ENCODE results near the gene SLC39A3.
A peak's percentile ranks its signal among the peaks of the same experiment; 100 is the strongest.
"Not testable (repeated sequence)": the region's sequence is repeated elsewhere in the genome, so short reads cannot be mapped to it uniquely, and the experiment has no call there.

SLC39A3 gene

DNA sequence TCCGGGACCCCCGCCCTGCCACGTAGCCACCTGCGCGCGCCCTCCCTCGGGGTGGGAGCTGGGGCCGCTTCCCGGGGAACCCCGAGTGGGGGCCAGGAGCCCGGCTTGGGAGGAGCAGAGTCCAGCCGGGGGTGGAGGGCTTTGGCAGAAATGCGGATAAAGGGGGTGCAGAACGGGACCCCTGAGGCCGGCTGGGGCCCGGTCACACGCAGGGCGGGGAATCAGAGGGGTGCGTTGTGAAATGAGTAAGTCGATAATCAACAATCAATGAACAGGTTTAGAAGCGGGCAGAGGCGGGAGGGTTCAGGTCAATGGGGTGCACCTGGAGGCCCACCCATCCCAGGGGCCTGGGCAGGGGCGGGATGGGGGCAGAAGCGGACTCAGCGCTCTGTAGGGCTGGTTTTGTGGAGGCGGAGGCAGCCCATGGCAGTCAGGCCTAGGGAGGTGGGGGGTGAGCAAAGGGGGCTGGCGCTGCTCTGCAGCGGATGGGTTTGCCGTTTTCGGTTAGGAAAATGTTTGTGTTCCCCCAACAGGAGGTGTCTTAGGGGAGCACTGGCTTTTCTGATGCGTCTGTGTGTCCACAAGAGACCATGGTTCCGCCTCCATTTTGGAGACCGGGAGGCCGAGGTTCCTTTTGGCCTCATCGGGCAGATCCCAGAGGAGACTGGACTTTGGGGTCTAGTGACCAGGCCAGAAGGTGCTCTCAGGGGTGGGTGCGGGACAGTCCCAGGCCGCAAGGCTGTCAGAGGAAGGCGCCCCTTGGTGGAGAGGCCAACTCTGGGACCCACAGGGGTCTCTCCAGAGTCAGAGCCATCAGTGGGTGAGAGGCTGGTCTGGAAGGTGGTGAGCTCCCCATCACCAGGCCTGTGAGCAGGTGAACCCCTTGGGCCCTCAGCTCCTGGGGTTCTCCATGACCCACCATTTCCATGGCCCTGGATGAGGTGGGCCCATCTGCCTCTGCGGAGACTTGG lies 18.0 kb downstream of the SLC39A3 start:
- DNase-seq: no peak

- no peak for DNase-seq
Observed at GRCh38 chr19:2720777-2721569, 18.8 kb downstream of the SLC39A3 start, which contains the start of gene DIRAS1. TSS of gene DIRAS1 (minus strand) at chr19:2721372. CDS start at chr19:2717806, 3,566 bp downstream.

GRCh38 chr19:2719920-2720776 lies 19.7 kb downstream of the SLC39A3 start:
- no peak for DNase-seq

GRCh38 chr19:2719232-2719735 lies 20.5 kb downstream of the SLC39A3 start:
- DNase-seq: no peak

- no peak for DNase-seq
Observed at GRCh38 chr19:2717638-2718541, 21.9 kb downstream of the SLC39A3 start.

DNA sequence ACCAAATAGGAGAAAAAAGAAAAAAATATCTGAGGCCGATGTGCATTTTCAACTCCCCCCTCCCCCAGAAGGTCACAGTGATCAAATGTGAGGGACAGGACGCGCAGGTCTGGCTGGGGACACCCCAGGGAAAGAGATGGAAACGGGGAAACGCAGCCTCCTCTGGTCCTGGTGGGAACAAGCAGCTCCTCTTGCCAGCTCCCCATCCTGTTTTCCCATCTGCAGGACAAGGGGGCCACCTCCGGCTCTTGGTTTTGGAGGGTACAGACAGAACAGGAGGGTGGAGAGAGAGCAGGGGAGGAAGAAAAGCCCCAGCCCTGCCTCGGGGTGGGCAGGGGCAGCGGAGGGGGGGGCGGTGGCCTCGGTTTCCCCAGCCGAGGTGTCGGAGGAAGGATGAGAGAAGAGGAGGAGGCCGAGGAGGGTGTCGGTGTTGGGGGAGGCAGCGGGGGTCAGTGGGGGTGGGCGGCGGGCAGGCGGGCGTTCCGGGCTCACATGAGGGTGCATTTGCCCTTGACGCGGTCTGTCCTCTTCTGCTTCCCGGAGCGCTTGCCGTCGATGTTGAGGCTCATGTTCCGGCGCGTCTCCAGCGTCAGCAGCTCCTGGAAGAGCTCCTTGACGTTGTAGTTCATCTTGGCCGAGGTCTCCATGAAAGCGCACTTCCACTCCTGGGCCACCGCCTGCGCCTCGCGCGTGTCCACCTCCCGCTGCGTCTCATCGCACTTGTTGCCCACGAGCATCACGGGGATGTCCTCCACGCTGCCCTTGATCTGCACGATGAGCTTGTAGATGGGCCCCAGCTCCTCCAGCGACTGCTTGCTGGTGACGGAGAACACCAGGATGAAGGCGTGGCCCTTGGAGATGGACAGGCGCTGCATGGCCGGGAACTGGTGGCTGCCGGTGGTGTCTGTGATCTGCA lies 22.8 kb downstream of the SLC39A3 start:
- no peak for DNase-seq

DNA sequence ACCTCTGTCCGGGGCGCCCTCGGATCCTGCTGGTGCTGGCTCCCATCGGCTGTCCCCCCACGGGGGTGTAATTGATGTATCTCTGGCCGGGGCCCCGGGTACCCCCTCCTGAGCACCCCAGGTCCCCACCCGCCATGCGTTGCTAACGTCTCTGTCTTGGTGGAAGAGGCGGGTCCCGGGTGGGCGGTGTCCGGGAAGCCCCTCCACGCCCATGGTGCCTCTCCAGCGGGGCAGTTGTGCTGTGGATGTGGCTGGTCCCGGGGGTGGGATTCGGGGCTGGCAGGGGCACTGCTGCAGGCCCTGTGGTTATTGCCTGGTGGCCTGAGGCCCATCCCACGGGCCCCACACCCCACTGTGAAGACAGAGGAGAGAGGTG lies 23.6 kb downstream of the SLC39A3 start:
- DNase-seq: no peak

GRCh38 chr19:2715470-2716274 lies 24.1 kb downstream of the SLC39A3 start:
- no peak for DNase-seq

- DNase-seq: no peak
Observed at GRCh38 chr19:2714531-2715269, 25.1 kb downstream of the SLC39A3 start.

GRCh38 chr19:2714102-2714501 lies 25.7 kb downstream of the SLC39A3 start:
- not testable (repeated sequence) for DNase-seq

DNA sequence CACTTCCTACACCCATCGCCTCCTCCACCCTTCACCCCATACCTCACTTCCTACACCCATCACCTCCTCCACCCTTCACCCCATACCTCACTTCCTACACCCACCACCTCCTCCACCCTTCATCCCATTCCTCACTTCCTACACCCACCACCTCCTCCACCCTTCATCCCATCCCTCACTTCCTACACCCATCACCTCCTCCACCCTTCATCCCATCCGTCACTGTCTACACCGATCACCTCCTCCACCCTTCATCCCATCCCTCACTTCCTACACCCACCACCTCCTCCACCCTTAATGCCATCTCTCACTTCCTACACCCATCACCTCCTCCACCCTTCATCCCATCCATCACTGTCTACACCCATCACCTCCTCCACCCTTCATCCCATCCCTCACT lies 26.6 kb downstream of the SLC39A3 start:
- DNase-seq: not testable (repeated sequence)

- no peak for DNase-seq
Observed at GRCh38 chr19:2711875-2712205, 28.0 kb downstream of the SLC39A3 start.

GRCh38 chr19:2711172-2711874 lies 28.5 kb downstream of the SLC39A3 start:
- no peak for DNase-seq

- no peak for DNase-seq
Observed at GRCh38 chr19:2706251-2706650, 33.6 kb downstream of the SLC39A3 start.

- DNase-seq: no peak
Observed at GRCh38 chr19:2703691-2704216, 36.1 kb downstream of the SLC39A3 start.

GRCh38 chr19:2703077-2703437 lies 36.8 kb downstream of the SLC39A3 start:
- DNase-seq: no peak

DNA sequence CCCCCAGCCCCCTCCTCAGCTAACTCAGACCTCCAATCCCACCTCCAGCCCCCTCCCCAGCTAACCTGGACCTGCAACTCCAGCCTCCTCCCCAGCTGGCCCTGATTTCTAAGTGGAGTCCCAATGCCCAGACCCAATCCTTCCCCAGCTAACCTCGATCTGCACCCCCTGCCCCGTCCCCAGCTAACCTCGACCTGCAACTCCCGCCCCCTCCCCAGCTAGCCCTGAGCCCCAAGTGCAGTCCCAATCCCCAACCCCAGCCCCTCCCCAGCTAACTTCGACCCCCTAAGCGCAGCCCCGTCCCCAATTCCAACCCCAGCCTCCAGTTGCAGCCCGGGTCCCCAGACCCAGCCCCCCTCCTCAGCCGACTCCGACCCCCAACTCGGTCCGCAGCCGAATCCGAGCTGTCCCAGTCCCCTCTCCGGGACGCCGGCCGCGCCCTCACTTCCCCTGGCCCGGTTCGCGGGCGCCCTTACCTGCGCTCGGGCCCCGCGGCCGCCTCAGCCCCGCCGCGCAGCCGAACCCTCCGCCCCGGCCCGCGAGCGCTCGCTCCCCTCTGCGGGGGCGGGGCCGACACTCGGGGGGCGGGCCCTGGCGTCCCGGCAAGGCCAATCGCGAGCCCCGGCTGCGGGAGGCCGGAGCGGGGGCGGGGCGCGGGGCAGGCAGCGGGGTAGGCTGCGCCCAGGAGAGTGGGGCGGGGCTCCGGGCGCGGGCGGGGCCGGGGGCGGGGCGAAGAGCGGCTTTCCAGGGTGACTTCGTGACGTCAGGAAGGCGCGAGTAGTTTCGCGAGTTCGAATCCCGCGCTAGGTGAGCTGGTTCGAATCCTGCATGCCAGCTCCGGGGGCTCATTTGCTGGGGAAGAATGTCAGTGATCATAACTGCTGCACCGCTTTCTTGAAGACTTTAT lies 37.4 kb downstream of the SLC39A3 start, which contains the start of gene GNG7:
Gene GNG7, minus strand, starts transcription at position 525 of the 907 bp plus-strand sequence. CDS start 182,006 bp downstream, outside the sequence.
- peak; percentile 92 for DNase-seq

Measured in NCI-H2171 (cell line).